Activated CD4-positive, alpha-beta T cell treated with anti-CD3 and anti-CD28 coated beads, Interleukin-2, amount 10 ng/mL, durations not matched to agents 7 days and 5 days (primary cell): Measurements from ENCODE around the gene PRR30. TPM values are rescaled to one million over a fixed set of nuclear protein-coding genes. Genes with fewer than 3 reads are reported as not detected.

Source experiments
- CTCF ChIA-PET: fragments of 350-600 bp; sonication (Branson Sonifier 250); formaldehyde crosslinking; loops from one replicate; lab custom pipeline; 2021; ENCODE audit warnings: antibody characterized with exemption; lab: Charles Lee
- POLR2A ChIA-PET: fragments of 350-600 bp; sonication (Branson Sonifier 250); formaldehyde crosslinking; loops from one replicate; lab custom pipeline; 2021; ENCODE audit warnings: antibody characterized with exemption; lab: Charles Lee
- DNase-seq: peaks from one replicate; pipeline ENCODE4 v3.0.0-alpha.2; 2020
- H3K27ac Mint-ChIP-seq: one replicate; pipeline ENCODE4 v1.8.0; 2021; ENCODE audit warnings: mild to moderate bottlenecking, moderate library complexity, mixed read lengths
- H3K27me3 Mint-ChIP-seq: one replicate; pipeline ENCODE4 v1.8.0; 2021; ENCODE audit warnings: mixed read lengths
- H3K36me3 Mint-ChIP-seq: one replicate; pipeline ENCODE4 v1.8.0; 2021; ENCODE audit warnings: low read depth, mixed read lengths
- H3K4me1 Mint-ChIP-seq: one replicate; pipeline ENCODE4 v1.8.0; 2021; ENCODE audit warnings: mixed read lengths
- H3K4me3 Mint-ChIP-seq: one replicate; pipeline ENCODE4 v1.8.0; 2021; ENCODE audit warnings: mild to moderate bottlenecking, moderate library complexity, mixed read lengths
- H3K9me3 Mint-ChIP-seq: one replicate; pipeline ENCODE4 v1.8.0; 2021; ENCODE audit warnings: mixed read lengths
- total RNA-seq, 2 experiments: library from RNA; stranded (reverse); gene quantifications; one replicate each; pipeline ENCODE4 v1.2.3, GENCODE V29; 2021

PRR30 gene
- total RNA-seq, 2 experiments from 2014 or later, result not detected

GRCh38 chr2:27097341-27097740, 41.9 kb downstream of the PRR30 start:
- no peaks in the 10 kb centered on the region for H3K27me3 Mint-ChIP-seq
- H3K36me3 Mint-ChIP-seq, result no peaks in the 10 kb centered on the region
- peaks cover 14% of the 10 kb centered on the region for H3K4me1 Mint-ChIP-seq
- DNase-seq, result no peak
- H3K9me3 Mint-ChIP-seq, result no peaks in the 10 kb centered on the region
- H3K27ac Mint-ChIP-seq, result no peak overlapping the region
- H3K4me3 Mint-ChIP-seq, result no peak overlapping the region
- ChIA-PET POLR2A (no interaction called here), CTCF (interaction anchor here (0.6 to 5.0 kb wide), 7 partner anchors 8 to 586 kb away, joined by 3 to 21 read pairs (median 4); partner anchors contain the start of gene KHK)

- Mint-ChIP-seq H3K4me1 (peaks cover 14% of the 10 kb centered on the region), H3K27ac (peak overlapping the region; percentile 46), H3K36me3 (no peaks in the 10 kb centered on the region), H3K27me3 (no peaks in the 10 kb centered on the region), H3K9me3 (no peaks in the 10 kb centered on the region), H3K4me3 (no peak overlapping the region)
- POLR2A ChIA-PET, result no interaction called here
- no peak for DNase-seq
- CTCF ChIA-PET, result interaction anchor here (0.6 to 2.3 kb wide), 5 partner anchors 9 to 587 kb away, joined by 3 to 8 read pairs (median 4); no protein-coding TSS in a partner anchor
These were observed 42.4 kb downstream of the PRR30 start for GRCh38 chr2:27096748-27097297.

GRCh38 chr2:27095745-27096651, 43.2 kb downstream of the PRR30 start:
- H3K4me3 Mint-ChIP-seq, result no peak overlapping the region
- peak overlapping the region; percentile 50 for H3K27ac Mint-ChIP-seq
- peaks cover 16% of the 10 kb centered on the region for H3K4me1 Mint-ChIP-seq

GRCh38 chr2:27095427-27095744, 43.8 kb downstream of the PRR30 start:
- no peaks in the 10 kb centered on the region for H3K36me3 Mint-ChIP-seq
- ChIA-PET CTCF (interaction anchor here (0.6 to 1.3 kb wide), 5 partner anchors 9 to 96 kb away, joined by 3 to 4 read pairs (median 4); no protein-coding TSS in a partner anchor), POLR2A (no interaction called here)
- DNase-seq, result no peak
- no peaks in the 10 kb centered on the region for H3K27me3 Mint-ChIP-seq
- peaks cover 16% of the 10 kb centered on the region for H3K4me1 Mint-ChIP-seq
- H3K27ac Mint-ChIP-seq, result no peak overlapping the region
- no peak overlapping the region for H3K4me3 Mint-ChIP-seq
- no peaks in the 10 kb centered on the region for H3K9me3 Mint-ChIP-seq

More at GRCh38 chr2:27095745-27096651, 43.2 kb downstream of the PRR30 start:
- CTCF ChIA-PET, result interaction anchor here (0.6 to 2.3 kb wide), 8 partner anchors 8 to 184 kb away, joined by 3 to 8 read pairs (median 4); no protein-coding TSS in a partner anchor
- no peaks in the 10 kb centered on the region for H3K9me3 Mint-ChIP-seq
- POLR2A ChIA-PET, result no interaction called here
- H3K36me3 Mint-ChIP-seq, result no peaks in the 10 kb centered on the region
- H3K27me3 Mint-ChIP-seq, result no peaks in the 10 kb centered on the region
- DNase-seq, result peak; percentile 57

DNA sequence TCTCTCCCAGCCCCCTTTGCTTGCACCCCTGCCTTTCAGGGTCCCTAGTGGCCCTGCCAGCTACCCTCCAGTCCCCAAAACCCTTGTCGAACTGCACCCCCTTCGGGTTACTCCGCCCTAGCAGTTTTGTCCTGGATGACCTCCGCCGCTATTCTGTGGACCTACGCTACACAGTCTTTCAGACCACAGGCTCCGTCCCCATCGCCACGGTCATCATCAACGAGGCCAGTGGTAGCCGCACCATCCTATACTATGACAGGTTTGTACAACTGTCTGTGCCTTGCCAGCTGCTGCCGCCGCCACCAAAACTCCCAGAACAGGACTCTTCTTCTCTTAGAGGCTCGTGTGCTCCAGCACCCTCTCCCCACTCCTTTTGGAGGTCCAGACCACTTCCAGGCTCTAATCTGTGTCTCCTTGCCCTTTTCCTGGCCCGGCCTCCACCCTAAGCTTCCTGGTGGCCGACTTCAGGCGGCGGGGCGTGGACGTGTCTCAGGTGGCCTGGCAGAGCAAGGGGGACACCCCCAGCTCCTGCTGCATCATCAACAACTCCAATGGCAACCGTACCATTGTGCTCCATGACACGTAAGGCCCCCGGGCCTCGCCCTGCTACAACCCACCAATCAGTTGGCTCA, 44.7 kb downstream of the PRR30 start:
- no peak overlapping the region for H3K27ac Mint-ChIP-seq
- CTCF ChIA-PET, result interaction anchor here (0.6 to 1.5 kb wide), 4 partner anchors 10 to 133 kb away, joined by 3 to 4 read pairs (median 3); no protein-coding TSS in a partner anchor
- no peak overlapping the region for H3K4me3 Mint-ChIP-seq
- no peak for DNase-seq
- peaks cover 21% of the 10 kb centered on the region for H3K4me1 Mint-ChIP-seq
- no peaks in the 10 kb centered on the region for H3K27me3 Mint-ChIP-seq
- POLR2A ChIA-PET, result no interaction called here
- no peaks in the 10 kb centered on the region for H3K36me3 Mint-ChIP-seq
- H3K9me3 Mint-ChIP-seq, result no peaks in the 10 kb centered on the region

DNA sequence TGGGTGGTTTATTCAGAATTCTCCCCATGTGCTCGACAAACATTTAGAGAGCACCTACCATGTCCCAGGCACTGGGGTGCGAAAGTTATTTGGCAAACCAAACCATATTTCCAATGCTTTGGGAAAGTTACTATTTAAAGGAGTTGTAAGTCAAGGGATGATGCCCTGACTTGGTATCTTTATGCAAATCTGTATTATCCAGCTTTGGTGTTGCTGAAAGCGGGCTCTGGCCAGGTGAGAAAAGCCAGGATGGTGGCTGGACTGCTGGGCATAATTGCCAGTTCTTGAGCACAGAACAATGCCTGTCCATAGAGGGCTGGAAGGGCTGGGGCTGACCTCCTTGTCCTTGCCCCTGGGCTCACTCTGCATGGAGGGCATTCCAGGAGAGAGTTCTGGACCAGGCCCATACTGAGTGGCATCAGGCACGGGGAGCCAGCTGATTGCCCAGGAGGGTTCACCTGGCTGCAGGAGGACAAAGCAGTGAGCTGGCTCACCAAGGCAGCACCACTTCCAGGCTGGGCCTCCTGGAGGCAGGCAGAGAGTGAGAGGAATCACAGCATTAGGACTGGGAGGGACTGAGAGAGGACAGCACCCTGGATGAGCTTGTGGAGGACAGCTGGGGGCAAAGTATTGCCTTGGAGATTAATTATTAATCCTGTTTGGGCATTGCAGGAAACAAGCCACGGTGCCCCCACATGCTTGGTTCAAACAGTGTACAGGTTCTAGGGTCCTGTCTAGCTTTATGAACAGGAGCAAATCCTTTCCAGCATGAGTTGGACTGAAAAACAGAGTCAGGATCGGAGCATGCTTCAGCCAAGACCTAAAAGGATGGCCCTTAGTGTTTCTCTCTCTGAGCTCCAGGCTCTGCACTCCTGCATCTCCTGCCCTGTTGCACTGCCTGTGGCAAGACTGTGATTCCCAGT, 45.5 kb downstream of the PRR30 start:
- Mint-ChIP-seq H3K27me3 (no peaks in the 10 kb centered on the region), H3K4me1 (peaks cover 23% of the 10 kb centered on the region), H3K36me3 (no peaks in the 10 kb centered on the region), H3K27ac (no peak overlapping the region), H3K9me3 (no peaks in the 10 kb centered on the region), H3K4me3 (no peak overlapping the region)
- ChIA-PET POLR2A (no interaction called here), CTCF (interaction anchor here (1.1 to 1.5 kb wide), 3 partner anchors 10 to 186 kb away, joined by 3 to 6 read pairs (median 4); no protein-coding TSS in a partner anchor)
- no peak for DNase-seq

DNA sequence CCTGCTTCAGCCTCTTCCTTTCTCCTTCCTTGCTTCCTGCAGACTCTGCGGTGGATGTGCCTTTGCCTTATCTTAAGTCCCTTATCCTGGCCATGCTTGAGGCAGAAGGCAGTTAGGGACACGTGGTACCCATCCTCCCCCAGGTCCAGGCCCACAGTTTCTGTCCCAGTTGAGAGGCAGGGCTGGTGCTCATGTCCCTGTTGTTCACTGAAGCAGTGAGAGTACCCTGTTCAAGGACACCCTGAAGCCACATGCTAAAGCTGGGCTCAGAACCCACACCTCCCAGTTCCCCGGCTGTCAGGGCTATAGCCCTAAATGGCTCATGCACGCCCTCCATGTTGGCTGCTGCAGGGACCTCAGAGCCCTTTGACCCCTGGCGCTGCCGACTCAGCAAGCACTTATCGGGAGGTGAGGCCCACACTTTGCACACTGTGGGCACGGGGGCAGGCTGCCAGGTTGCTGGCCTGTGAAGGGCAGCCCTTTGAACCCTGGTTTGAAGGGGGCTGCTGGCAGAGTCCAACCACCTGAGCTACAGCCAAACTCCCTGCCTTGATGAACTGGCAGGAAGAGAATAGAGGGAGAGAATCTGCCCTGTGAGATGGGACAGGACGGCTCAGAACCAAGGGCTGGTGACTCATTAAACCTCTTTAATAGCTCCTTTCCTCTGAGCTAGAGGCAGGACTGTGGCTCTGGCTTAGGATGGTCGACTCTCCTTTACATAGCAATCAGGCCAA, 46.3 kb downstream of the PRR30 start:
- CTCF ChIA-PET, result interaction anchor here (1.1 to 1.9 kb wide), 4 partner anchors 9 to 210 kb away, joined by 3 to 6 read pairs (median 4); no protein-coding TSS in a partner anchor
- Mint-ChIP-seq H3K27ac (no peak overlapping the region), H3K9me3 (no peaks in the 10 kb centered on the region), H3K4me3 (no peak overlapping the region), H3K36me3 (no peaks in the 10 kb centered on the region), H3K4me1 (peaks cover 28% of the 10 kb centered on the region), H3K27me3 (no peaks in the 10 kb centered on the region)
- POLR2A ChIA-PET, result no interaction called here
- DNase-seq, result no peak

GRCh38 chr2:27091746-27092695, 47.2 kb downstream of the PRR30 start:
- no peak for DNase-seq
- Mint-ChIP-seq H3K27ac (no peak overlapping the region), H3K36me3 (no peaks in the 10 kb centered on the region), H3K9me3 (no peaks in the 10 kb centered on the region), H3K27me3 (no peaks in the 10 kb centered on the region), H3K4me3 (no peak overlapping the region), H3K4me1 (peaks cover 37% of the 10 kb centered on the region)
- ChIA-PET CTCF (interaction anchor here (0.9 to 1.9 kb wide), 2 partner anchors 195 to 211 kb away, joined by 3 to 4 read pairs; no protein-coding TSS in a partner anchor), POLR2A (no interaction called here)

DNA sequence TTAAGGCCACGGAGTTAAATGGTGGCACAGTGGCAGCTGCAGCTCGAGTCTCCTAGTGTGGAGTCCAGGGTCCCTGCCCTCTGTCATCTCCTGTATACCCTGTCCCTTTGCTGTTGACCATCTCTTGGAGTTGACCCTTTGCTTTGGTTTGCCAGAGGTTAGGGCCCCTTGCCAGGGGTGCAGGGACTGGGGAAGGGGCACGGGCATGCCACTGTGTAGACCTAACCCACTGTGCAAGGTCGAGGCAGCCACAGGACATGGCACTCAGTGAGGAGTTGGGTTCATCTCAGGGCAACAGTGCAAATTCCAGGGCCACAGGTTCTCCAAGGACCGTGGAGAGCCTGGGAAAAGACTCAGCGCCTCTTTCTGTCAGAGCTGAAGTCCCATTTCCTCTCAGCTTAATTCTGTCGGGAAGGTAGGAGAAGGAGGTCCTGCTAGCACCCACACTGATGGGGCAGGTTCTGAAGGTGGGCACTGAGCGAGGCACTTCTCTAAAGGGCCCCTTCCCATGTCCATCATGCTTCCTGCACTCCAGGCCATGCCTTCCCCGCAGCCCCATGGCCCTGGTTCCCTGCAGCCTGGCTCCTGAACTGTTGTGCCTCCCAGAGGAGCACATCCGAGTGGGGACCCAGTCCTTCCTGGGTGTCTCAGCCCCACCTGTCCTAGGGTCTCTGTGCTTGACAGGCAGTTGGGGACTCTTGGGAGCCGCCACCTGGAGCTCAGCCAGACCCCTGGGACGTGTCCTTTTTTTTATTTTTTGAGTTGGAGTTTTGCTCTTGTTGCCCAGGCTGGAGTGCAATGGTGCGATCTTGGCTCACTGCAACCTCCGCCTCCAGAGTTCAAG, 49.9 kb downstream of the PRR30 start:
- Mint-ChIP-seq H3K27ac (no peak overlapping the region), H3K27me3 (no peaks in the 10 kb centered on the region), H3K9me3 (no peaks in the 10 kb centered on the region), H3K4me3 (no peak overlapping the region), H3K36me3 (no peaks in the 10 kb centered on the region), H3K4me1 (peaks cover 36% of the 10 kb centered on the region)
- ChIA-PET CTCF (interaction anchor here (0.7 to 1.8 kb wide), 7 partner anchors 10 to 1259 kb away, joined by 3 to 5 read pairs (median 3); partner anchors contain the start of genes OST4 and TMEM214), POLR2A (interaction anchor here (0.7 kb wide), 1 partner anchor 205 kb away, joined by 3 read pairs; no protein-coding TSS in a partner anchor)
- no peak for DNase-seq

DNA sequence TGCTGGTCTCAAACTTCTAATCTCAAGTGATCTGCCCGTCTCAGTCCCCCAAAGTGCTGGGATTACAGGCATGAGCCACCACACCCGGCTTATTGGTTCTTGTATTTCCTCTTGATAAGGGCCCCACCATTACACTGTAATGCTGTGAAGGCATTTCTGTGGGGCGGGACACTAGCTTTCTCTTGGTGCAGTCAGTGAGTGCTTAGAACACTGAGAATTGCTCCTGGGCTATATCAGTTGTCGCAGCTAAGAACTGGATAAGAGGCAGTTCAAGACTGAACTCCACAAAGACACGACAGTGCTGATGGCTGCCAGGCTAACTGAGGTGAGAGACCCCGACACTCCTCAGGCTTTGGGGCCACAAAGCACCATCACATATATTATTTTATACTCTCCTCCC, 50.6 kb downstream of the PRR30 start:
- H3K4me1 Mint-ChIP-seq, result peaks cover 40% of the 10 kb centered on the region
- H3K4me3 Mint-ChIP-seq, result no peak overlapping the region
- H3K36me3 Mint-ChIP-seq, result no peaks in the 10 kb centered on the region
- no peaks in the 10 kb centered on the region for H3K9me3 Mint-ChIP-seq
- no peak for DNase-seq
- H3K27ac Mint-ChIP-seq, result no peak overlapping the region
- ChIA-PET CTCF (interaction anchor here (1.0 to 4.4 kb wide), 6 partner anchors 11 to 234 kb away, joined by 3 to 21 read pairs (median 5); partner anchors contain the start of genes MPV17, OST4, PREB and TMEM214), POLR2A (no interaction called here)
- H3K27me3 Mint-ChIP-seq, result no peaks in the 10 kb centered on the region
